Fibroblast of peridontal ligament (primary cell): ENCODE data around the gene COG2.

Experiments
- DNase-seq: peaks from one replicate; pipeline ENCODE4 v3.0.0-alpha.2; 2010; ENCODE audit errors: extremely low read depth

COG2 gene

DNA sequence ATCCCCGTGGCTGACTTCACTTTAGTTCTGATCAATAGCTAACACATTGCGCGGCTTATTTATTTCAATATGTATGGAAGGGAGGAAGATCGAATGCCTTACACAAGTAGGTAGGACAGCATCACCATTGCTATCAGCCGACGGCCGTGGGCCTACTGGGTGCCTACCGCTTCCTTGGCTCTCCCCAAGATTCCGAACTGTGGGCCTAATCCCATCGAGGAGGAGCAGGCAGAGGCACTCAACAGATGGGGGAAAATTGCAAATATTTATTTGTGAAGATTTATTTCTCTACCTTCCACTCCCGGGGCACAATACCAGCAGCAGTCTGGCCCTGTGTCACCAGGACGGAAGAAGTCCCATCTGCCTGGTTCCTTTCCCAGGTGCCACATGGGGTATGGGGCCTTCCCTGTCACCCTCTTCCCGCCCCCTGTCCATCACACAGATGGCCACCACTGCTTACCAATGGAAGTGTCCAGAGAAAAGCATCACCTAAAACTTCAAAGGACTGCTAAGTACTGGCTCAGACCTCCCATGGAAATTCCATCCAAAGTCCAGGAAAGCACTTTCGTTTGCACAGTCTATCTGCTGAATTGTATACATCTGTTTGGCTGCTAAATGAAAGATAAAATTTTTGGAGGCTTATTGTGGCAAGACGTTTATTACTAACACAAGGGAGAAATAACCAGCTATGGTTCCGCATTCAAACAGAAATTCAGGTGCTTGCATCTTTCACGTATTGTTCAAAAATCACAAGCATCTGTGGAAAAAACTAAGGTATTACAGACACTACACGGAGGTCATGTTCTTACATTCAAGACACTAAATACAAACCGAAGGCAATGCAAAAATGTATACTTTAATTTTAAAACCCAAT lies 59.9 kb downstream of the COG2 start:
- no peak for DNase-seq

DNA sequence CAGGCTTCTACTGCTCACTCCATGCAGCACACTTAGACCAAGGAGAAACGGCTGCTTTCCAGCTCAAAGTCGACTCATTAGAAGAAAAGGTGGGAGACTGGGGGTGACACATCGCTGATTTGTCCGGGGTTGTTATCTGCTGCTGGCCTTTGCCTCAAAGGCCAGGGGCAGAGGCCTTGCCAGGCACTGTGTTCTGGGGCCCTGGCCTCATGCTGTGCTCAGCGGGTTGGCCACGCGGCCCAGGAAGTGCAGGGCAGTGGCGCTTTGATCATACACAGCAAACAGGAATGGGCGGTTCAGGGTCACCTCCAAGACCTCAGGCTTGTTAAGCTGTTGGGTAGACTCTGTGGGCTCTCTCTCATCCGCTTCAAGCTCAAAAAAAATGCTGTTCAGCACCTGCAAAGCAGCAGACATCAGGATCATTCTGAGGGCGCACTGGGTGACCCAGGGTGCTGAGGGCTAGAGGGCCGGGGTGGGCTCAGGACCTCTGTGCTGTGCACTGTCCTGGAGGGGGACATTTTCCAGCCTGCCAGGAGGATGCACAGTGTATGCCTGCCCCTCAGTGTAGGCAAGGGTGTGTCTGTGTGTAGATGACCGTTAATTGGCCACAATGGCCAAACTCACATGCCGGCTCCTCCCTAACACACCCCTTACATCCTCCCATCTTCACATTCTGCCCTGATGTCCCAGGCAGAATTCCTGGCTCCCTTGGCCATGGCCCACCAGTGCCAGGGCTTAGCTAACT lies 60.8 kb downstream of the COG2 start:
- no peak for DNase-seq

DNA sequence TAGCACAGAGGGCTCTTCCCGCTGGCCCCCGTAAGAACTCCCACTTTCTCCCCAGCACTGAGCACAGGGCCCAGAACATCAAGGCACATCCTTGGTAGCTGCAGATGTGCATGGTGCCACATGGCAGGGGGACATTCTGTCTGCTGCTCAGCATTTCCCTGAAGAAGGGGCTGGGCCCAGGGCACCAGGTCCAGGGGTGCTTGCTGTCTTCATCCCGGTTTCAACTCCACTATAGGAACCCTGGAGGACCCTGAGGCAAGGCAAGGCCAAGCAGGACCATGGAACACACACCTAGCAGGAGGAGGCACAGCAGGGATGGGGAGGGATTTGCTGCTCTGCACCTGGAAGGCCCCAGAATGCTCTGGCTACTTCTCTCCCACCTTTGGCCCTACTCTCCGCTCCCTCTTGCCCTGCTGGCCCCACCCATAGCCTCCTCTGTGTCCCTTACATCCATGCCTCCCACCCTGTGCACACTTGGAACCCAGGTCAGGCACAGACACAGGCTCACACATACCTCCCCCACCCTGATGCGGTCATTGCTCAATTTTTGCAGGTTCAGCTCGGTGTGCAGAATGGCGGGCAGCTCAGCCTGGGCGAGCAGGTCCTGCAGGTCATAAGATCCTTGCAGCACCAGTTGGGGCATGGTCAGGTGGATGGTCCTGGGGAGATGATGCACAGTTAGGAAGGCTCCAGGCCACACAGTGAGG lies 61.6 kb downstream of the COG2 start:
- DNase-seq: no peak

DNA sequence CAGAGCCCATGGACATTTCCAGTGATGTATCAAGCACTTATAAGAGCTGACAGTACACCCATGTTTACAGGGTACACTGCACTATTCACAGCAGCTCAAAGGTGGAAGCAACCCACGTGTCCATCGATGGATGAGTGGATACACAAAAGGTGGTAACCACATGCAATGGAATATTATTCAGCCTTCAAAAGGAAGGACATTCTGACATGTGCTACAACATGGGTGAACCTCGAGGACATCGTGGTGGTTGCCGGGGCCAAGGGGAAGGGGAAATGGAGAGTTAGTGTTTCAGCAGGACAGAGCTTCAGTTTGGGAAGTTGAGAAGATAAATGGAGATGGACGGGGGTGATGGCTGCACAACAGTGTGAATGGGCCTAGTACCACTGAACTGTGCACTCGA lies 62.5 kb downstream of the COG2 start:
- no peak for DNase-seq

DNA sequence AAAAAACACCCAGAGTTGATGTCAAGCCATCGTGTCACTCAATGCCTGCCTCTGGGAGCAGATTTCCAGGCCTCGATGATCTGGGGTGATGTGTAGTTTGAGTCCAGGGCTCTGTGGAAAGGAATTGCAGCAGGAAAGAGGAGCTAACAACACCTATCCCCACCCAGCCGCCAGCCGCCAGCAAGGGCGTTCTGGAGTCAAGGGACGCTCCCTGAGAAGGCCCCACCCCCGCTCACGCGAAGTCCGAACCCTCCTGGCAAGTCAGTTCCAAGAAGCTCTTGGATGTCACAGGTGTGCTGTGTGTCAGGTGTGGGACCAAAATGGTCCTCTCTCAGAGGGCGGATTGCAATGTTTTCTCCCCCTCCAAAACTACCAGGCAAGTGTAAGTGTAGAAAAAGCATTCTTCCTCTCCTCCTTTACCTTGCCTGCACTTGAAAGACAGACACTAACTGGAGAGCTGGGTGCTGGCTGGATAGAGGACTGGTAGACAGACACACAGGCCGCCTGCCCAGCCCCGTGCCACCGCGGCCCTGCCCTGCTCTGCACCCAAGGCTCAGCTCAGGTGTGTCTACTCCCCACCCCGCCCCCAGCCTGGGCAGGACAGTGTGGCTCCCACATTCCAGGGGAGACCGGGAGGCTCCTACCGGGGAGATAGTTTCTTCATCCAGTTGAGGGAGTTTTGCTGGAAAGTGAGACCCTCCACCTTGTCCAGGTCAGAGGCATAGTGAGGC lies 63.2 kb downstream of the COG2 start:
- DNase-seq: no peak

DNA sequence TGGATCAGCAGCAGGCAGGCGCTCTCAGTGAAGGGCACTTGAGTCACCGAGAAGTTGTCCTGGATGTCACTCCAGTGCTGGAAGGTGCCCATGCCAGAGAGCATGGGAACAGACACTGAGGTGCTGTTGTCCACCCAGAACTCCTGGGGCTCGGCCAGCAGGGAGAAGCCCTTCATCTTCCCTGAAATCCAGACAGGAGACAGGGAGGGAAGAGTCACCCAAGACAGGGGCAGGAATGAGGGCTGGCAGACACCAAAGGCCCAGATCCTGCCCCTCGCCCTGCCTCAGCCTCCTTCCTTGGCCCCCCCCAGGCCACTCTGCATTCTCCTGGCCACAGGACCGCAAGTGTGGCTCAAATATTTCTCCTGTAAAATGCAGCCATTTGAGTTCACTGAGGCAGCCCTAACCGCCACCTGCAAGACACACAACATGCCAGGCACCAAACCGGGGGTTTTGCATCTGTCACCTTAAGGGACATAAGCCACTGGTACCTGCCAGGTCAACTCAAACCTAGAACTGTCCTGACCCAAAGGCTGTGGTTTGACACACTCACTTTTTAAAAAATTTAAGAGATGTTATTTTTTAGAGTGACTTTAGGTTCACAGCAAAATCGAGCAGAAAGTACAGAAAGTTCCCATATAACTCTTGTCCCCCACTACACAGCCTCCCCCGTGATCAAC lies 63.9 kb downstream of the COG2 start:
- no peak for DNase-seq

DNA sequence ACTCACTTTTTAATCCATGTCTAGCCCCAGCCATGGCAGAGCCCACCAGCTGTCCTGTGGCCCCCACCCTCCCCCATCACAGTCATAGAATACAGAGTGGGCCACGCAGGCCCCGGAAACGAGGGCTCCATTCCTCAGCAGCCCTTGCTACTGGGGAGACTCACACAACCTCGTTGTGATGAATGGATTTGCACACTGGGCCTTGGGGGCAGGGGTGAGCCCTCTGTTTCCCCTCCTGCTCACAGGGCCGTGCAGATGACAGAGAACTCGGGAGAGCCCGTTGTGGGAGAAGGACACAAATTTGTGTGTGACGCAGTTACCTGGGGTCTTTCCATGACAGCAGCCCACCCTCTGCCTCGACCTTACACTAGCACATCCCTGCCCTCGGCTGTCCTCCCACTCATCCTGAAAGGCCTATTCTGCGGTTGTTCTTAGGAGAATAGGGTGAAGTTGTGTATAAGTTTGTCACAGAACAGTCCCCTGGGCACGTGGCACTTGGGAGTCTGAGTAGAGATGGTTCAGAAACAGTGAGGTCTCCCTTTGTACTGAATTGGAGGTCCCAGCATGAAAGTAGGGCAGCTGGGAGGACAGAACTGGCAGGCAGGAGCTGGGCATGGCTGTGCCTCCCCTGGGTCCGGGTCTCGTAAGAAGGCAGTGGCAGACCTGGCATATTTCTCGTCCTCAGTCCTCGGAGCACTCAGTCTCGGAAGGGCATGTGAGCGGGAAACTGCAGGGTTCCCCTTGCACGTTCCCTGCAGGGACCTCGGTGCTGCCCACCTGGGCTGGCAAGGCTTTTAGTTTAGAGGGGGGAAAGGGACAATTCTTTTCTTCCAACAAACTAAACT lies 64.8 kb downstream of the COG2 start:
- DNase-seq: no peak

DNA sequence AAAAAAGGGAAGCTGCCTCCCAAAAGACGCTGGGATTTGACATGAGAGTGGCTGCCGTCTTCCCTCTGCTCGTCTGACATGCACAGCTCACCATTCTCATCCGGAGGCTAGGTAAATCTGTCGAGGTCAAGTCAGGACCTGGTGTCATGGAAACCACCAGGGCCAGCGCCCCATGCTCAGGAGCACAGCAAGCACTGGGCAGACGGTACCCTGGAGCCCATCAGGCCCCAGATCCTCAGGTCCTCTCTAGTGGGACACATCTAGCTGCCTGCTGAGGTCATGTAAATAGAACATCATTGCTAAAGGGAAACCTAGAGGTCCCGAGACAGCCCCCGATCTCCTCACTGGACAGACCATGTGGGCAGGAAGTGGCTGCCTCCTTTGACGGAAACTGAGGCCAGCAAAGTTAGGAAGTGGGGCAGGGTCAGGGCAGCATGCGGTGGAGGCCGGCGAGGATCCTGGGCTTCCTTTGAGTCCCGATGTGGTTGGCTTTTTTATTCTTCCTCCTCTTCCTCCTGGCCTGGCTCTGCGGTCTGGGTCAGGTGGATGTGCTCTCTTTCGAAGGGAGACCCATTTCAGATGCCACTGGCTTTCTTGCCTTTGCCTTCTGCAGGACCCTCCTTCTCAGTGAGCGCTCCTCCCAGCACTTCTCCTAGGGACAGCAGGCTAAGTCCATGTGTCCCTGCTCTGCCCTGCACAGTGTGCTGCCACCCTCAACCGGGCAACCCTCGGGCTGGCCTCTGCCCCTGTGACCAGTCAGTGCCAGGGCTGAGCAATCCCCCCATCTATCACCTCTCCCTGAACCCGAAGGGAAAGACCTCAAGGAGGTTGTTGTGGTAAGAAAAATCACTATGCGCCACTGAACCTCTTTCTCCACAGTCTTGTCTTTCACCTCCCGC lies 65.7 kb downstream of the COG2 start:
- no peak for DNase-seq

DNA sequence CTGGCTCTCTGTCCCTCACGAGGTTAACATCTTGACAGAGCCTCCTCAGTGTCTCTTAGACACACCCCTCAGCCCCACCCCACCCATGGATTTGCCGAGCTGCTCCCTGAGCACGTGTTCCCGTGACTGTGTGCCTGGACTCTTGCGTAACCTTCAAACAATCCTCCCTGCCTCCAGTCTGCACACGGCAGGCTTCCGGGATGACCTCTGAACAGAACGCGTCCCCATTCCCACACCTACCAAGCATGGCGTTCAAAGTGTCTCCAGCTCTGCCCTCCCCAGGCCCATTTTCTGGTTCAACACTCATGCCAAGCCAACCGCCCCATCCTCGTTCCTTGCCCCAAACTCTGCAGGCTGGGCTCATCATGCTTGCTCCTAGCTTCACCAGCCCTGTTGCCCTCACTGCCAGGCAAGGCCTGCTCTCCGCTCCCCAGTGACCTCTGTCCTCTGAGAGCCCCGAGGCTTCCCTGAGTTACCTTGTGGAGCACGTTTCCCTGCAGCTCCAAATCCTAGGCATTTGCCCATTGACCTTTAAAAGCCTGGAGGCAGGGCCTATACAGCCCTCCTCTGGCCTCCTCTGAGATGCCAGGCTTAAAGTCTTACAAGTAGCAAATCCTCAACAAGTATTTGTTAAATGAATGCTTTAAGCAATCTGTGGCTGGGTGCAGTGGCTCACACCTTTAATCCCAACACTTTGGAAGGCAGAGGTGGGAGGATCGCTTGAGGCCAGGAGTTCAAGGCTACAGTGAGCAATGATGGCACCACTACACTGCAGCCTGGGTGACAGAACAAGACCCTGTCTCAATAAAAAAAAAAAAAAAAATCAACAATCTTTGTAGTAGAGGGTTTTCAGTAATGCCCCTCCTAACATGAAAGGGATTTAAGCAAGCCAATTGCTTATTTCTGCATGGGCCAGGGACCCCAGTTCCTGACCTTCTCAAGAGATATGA lies 66.6 kb downstream of the COG2 start:
- no peak for DNase-seq

DNA sequence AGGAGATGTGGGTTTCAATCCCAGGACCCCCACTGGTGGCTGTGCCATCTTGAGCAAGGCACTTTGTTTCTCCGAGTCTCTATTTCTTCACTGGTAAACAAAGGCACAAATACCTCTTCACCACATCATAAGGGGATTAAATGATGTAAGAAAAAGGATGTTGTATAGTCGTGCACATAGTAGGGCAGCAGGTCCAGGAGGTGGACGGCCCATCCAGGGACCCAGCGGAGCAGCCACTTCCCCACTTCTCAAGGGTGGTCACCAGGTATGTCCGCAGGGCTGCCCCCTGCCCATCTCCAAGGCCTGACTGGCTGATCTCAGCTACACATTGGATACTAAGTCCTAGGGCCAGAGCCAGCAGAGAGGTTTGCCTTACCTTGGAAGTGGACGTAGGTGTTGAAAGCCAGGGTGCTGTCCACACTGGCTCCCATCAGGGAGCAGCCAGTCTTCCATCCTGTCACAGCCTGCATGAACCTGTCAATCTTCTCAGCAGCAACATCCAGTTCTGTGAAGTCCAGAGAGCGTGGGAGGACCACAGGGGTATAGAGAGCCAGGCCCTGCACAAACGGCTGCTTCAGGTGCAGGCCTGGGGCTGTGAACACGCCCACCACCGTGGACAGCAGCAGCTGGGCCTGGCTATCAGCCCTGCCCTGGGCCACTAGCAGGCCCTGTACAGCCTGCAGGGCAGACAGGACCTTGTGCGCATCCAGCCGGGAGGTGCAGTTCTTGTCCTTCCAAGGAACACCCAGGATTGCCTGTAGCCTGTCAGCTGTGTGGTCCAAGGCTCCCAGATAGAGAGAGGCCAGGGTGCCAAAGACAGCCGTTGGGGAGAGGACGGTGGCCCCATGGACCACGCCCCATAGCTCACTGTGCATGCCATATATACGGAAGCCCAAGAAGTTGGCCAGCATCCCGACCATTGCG lies 67.6 kb downstream of the COG2 start:
- no peak for DNase-seq

DNA sequence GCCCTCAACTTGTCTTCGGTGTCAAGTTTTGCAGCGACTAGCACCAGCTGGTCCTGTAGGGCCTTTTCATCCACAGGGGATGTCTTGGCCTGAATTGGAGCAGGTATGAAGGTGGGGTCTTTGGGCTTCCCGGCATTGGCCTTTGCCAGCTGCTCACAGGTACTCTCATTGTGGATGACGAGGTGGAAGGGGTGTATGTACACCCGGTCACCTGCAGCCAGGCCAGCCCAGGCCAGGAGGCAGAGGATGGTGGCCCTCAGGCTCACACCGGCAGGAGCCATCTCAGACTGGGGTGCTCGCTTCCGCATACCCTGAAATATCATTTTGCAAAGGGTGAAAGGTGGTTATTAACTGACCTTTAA lies 68.2 kb downstream of the COG2 start:
- no peak for DNase-seq

DNA sequence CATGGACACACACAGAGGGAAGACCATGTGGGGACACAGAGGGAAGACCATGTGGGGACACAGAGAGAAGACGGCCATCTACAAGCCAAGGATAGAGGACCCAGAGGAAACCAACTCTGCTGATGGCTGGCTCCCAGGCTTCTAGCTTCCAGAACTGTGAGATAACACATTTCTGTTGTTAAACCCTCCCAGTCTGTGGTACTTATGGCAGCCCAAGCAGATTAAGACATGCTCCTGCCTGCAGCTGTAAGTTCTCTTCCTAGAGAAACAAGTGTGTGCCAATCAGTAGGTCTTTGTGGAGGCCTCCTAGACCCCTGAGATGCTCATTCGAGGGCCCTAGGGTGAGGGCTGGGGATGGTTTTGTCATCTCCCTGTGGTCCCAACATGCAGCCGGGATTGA lies 69.0 kb downstream of the COG2 start:
- DNase-seq: no peak

DNA sequence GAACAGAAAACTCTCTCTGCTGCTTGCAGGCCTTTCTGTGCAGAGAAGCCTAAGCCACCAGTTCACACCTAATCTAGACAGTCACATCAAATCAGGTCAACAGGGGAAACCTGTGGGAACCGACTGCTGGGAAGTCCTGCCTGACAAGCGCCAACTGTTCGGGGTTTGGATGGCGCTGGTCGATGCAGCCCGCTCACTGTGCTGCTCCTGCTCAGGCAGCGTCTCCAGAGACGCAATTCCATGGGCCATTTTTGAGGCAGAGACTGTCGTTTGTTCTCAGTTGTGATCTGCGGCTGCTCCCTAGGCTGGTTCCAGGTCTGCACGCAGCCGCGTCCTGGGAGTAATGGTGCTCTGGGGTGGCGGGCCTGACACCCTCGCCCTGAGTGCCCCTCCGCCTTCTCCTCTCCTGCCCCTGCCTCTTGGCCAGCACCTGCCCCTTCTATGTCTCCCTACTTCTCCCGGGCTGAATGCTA lies 70.2 kb downstream of the COG2 start:
- no peak for DNase-seq

DNA sequence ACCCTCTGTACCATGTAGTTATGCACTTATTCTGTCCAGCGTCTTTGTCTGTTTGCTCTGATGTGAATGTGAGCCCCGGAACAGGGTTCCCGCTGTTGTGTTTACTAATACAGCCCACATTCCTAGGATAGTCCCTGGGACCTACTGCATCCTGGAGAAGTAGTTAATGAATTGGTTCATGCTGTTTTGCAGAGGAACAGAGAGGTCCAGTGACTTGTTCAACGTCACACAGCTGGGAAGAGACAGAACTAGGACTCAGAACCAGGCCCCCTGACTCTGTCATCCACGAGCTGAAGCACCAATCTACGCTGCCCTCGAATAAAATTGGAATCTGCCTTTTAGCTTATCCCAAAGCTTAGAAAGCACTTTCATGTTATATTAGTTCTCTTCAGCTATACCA lies 70.9 kb downstream of the COG2 start:
- DNase-seq: no peak

DNA sequence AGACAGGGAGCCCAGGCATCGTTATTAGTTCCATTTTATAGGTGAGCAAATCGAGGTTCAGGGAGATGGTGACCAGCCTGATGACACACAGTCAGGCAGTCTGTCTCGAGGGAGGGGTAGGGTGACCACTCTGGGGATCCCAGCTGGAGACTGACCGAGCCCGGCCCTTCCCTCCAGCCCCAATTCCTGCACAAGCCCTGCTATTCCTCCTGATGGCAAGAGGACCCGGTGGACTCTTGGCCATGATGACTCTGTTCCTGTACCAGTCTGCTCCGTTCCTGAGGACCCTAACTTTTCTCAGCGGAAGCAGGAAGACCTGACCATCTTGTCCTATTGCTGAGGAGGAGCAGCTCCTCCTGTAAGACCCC lies 71.2 kb downstream of the COG2 start:
- no peak for DNase-seq

DNA sequence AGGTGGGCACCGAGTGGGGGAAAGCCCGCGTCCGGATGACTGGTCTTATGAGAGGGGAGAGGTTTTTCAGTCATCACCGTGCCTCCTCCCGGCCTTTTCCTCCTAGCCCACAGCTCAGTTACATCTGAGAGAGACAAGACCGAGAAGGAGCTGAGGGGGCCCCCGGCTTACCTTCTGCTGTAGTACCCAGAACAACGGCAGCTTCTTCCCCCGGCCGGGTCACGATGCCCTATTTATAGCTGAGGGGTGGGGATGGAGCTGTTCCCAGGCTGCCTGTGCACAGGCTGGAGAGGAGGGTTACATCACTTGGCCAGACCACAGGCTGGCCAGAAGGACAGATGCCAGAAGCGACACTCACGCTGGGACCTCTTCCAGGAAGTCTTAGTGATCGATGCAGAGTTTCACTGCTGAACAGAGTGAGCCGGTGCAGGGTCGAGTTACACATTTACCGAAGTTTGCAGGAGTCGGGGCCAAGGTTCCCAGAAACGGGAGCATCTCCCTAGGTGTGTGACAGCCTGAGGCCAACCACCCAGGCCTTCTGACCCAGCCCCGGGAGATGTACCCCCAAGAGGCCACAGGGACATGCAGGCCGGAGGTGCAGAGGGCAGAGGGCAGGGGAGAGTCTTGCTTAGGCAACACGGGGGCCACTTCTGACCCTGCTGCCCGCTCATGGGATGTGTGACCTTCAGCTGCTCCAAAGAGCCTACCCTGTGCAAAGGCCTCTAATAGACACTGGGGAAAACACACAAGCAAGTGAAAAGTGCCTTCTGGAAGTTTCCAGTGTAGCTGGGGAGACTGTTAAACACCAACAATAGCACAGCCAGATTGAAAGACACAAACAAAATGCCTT lies 71.9 kb downstream of the COG2 start, which contains the start of gene AGT:
TSS of gene AGT (minus strand) at position 208 of the 850 bp plus-strand sequence. CDS start 3,299 bp downstream, outside the sequence.
- peak; percentile 89 for DNase-seq
